Stimulated activated naive CD4-positive, alpha-beta T cell (primary cell): ENCODE measurements around the gene GGPS1.
"Not testable (repeated sequence)": the region's sequence is repeated elsewhere in the genome, so short reads cannot be mapped to it uniquely, and the experiment has no call there.

Experiments used
- DNase-seq, 6 experiments: peaks; one replicate each; lab custom pipeline; 2025; lab: John Stamatoyannopoulos, UW

Gene GGPS1

GRCh38 chr1:235328271-235329138 lies at the start of gene GGPS1:
Gene GGPS1 (plus strand): TSS chr1:235328570. CDS start chr1:235335265, 6,695 bp downstream.
- peak; percentile 98 to 100 (median 99) for DNase-seq

- DNase-seq: no peak
Measured at GRCh38 chr1:235278915-235279292, 49.5 kb upstream of the GGPS1 start.

DNA sequence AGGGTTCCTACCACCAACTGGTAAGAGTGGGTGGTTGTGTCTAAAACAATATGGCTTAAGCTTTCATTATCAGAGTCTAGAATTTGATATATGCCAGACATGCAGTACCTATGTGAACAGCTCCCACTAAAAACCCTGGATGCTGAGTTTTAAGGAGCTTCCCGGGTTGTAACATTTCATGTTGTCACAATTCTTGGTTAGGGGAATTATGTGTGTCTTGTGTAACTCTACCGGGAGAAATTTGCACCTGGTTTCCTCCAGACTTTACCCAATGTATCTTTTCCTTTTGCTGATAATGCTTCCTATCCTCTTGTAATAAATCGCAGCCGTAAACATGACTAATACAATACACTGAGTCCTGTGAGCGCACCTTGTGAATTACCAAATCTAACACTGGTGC lies 48.7 kb upstream of the GGPS1 start:
- no peak for DNase-seq

GRCh38 chr1:235280467-235280866 lies 47.9 kb upstream of the GGPS1 start:
- no peak for DNase-seq

- DNase-seq: not testable (repeated sequence)
Measured at GRCh38 chr1:235283636-235284035, 44.7 kb upstream of the GGPS1 start.

- no peak for DNase-seq
Measured at GRCh38 chr1:235284231-235284769, 44.1 kb upstream of the GGPS1 start.

DNA sequence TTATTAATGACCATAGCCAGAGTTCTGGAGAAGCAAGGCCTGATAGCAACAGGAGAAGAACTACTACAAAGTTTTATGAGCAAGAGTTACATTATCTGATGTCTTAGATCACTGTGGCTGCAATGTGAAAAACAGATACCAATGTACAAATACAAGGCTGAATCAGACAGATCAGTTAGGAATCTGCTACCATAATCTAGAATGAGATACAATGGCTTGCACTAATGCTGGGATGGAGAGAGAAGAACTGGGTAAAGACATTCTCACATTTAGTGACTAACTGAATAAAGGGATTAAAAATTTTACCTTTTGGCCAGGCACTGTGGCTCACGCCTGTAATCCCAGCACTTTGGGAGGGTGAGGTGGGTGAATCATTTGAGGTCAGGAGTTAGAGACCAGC lies 41.7 kb upstream of the GGPS1 start:
- DNase-seq: no peak

DNA sequence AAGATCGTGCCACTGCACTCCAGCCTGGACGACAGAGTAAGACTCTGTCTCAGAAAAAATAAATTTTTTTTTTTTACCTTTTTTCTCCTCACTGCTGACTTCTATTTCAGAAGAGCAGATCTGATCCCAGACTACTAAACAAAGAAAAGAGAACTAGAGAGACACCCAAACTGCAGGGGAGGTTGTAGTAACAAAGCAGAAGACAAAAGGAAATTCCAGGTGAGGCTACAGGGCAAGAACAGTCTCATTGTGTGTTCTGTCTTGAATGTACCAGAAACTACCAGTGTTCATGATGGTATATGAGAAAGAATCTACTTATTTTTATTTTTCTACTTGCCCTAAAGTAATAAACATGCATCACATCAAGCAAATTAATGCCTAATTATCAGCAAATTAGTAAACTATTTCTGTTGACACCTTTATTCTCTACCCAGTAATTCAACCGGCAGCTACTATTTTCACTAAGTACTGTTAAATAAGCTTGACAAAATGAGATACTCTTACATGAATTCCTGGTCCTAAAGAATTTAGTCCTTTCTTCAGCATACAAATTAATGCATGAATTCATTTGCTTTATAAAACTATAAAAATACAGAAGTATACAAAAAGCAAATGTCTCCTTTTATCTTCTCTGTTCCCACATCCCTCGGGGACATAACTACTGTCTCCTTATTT lies 41.0 kb upstream of the GGPS1 start:
- DNase-seq: no peak

DNA sequence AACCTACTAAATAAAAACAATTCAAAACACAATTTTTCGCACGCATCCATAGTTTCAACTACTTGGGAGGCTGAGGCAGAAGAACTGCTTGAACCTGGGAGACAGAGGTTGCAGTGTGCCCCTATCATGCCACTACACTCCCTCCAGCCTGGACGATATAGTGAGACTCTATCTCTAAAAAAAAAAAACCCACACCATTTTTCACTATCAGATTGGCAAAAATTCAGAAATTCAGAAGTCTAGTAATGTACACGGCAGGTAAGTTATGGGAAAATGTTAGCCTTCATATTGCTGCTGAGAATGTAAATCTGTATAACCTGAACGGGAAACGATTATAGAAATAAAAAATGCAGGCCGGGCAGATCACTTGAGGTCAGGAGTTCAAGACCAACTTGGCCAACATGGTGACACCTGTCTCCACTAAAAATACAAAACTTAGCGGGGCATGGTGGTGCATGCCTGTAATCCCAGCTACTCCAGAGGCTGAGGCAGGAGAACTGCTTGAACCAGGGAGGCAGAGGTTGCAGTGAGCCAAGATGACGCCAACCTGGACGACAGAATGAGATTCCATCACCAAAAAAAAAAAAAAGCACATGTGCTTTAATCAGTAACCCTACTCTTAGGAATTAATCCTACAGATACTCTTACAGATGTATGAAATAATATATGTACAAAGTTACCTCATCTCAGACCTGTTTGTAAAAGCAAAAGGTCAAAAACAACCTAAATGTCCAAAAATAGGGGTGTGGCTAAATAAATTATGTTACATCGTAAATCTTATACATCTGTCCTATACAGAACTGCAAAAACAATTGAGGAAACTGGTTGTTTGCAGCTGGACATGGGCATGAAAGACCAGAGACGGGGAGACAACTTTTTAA lies 38.3 kb upstream of the GGPS1 start:
- DNase-seq: no peak

DNA sequence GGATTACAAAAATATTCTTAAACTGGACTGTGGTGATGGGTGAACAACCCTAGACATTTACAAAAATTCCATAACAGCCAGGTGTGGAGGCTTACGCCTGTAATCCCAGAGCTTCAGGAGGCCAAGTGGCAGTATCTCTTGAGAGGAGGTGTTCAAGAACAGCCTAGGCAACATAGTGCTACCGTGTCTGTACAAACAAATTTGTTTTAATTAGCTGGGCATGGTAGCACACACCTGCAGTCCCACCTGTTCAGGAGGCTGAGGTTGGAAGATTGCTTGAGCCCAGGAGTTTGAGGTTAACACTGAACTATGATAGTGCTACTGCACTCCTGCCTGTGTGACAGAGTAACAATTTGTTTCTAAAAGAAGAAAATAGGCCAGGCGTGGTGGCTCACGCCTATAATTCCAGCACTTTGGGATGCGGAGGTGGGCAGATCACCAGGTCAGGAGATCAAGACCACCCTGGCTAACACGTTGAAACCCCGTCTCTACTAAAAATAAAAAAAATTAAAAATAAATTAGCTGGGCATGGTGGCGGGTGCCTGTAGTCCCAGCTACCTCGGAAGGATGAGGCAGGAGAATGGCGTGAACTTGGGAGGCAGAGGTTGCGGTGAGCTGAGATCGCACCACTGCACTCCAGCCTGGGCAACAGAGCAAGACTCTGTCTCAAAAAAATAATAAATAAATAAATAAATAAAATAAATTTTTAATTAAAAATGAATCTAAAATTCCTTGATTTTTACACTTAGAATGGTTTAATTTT lies 37.4 kb upstream of the GGPS1 start:
- no peak for DNase-seq

GRCh38 chr1:235291599-235292091 lies 36.7 kb upstream of the GGPS1 start:
- no peak for DNase-seq

- no peak for DNase-seq
Measured at GRCh38 chr1:235292790-235293189, 35.6 kb upstream of the GGPS1 start.

DNA sequence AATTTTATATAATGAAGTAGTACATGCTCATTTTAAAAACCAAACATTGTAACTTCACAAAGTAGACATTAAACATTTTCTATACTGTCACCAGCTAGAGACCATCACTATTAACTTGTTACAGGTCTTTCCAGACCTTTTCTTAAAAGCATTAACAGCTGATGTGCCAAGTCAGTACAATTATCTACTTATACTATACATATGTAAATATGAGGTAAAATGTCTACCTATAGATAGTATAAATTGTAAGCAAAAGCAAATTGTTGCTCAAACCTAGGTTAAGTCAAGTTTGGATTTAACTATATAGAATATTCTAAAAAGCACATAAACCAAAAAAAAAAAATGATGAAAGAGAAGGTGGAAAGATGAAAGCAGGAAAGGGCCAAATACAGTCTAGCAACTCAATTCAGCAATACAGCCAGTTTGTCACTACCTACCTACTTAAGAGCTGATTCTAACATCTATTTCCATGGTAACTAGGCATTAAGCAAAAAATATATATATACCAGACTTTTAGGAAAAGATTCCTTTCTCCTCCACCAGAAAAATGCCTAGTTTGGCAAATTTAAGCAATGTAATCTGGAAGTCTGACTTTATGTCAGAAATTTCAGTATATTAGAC lies 34.9 kb upstream of the GGPS1 start:
- no peak for DNase-seq

- no peak for DNase-seq
Measured at GRCh38 chr1:235295902-235296350, 32.4 kb upstream of the GGPS1 start.

DNA sequence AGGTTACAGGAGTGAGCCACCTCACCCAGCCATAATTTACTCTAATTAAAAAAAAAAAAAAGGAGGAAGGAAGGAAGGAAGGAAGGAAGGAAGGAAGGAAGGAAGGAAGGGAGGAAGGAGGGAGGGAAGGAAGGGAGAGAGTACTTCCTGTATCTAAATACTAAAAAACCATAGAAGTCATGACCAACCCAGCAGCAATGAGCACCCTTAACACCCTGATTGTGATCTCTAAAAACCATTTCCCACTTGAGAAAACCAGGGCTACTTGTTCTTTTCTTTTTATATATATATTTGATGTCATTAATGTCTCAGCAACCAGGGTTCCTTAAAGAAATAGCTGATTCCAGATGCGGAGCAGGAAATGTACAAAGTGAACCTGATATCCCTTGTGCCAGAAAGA lies 31.6 kb upstream of the GGPS1 start:
- DNase-seq: no peak

GRCh38 chr1:235297579-235297978 lies 30.8 kb upstream of the GGPS1 start:
- DNase-seq: peak in 3 of 6 experiments; percentile 70 to 74 (median 73)

DNA sequence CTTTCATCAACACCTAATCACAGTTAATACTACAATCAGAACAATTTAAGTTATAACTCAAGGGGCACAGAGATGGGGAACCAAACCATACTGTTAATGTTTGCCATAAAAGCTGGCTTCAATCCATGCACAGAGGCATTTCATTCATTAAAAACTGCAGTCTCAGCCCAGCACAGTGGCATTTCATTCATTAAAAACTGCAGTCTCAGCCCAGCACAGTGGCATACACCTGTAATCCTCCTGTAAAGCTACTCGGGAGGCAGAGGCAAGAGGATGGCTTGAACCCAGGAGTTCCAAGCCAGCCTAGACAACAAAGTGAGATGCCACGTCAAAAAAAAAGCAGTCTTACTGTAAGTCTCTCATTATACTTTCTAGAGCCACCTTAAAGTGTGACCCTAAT lies 29.6 kb upstream of the GGPS1 start:
- DNase-seq: peak in 1 of 6 experiments; percentile 5

DNA sequence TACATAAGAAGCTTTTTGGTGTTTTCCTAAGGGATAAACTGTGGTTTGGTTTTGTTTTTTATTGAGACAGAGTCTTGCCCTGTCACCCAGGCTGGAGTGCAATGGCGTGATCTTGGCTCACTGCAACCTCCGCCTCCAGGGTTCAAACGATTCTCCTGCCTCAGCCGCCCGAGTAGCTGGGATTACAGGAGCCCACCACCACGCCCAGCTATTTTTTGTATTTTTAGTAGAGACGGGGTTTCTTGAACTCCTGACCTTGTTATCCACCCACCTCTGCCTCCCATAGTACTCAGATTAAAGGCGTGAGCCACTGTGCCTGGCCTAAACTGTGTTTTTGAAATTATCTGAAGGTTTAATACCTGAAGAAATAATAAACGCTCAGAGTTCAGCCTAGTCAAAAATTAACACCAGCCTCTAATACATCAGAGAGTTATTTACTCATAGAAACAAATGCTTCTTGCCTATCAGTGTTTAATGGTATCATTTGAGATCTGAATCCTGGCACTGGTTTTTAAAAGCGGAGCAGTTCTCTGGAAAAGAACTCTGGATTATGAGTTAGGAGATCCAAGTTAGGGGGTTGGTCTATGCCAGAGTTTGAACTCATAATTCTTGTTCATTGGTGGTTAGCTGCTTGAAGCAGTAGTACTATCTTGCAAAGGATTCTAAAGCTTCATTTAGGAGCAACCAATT lies 29.1 kb upstream of the GGPS1 start:
- no peak for DNase-seq

- DNase-seq: no peak
Measured at GRCh38 chr1:235302143-235302542, 26.2 kb upstream of the GGPS1 start.
